Islet of Langerhans (tissue), 1 donor: ENCODE measurements around the gene CYREN.
"Not testable (repeated sequence)": the region's sequence is repeated elsewhere in the genome, so short reads cannot be mapped to it uniquely, and the experiment has no call there.

Source experiments
- FAIRE-seq: peaks from one replicate; lab custom pipeline; 2011; peaks lifted over from hg19 to GRCh38; lab: Jason Lieb, UNC

CYREN gene

GRCh38 chr7:135177028-135177696, 6.7 kb upstream of the CYREN start:
- no peak for FAIRE-seq

DNA sequence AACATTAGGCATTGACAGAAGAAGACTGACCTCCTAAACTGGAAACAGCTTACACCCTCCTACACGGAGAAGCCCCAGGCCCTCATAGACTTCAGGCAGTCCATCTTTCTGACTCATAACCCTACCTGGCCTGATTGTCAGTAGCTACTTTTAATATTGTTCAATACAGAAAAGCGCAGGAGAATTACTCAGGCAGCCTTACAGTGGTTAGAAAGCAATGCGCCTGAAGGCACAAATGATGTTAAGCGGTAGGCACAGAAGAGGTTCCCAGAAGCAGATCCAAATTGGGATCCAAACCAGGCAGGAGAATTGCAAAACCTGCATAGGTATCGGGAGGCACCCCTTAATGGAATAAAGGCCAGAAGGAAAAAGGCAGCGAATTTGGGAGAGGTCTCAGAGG, 5.4 kb upstream of the CYREN start:
- no peak for FAIRE-seq

GRCh38 chr7:135174941-135175340, 4.4 kb upstream of the CYREN start:
- FAIRE-seq = no peak

DNA sequence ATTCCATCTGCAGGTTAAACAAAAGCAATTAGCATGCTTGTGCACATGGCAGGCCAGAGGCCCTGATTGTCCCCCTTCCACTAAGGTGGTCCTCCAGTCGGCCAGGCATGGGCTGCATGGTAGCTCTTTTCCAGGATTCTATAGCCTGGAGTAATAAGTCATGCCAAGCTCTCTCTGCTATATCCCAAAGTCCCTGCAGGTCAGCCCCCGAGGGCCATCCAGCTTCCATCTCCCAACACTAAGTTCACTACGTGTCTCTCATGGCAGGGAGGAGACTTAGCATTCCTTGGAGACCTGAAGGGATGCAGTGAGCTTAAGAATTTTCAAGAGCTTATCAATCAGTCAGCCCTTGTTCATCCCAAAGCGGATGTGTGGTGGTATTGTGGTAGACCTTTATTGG, 3.4 kb upstream of the CYREN start:
- FAIRE-seq = not testable (repeated sequence)

DNA sequence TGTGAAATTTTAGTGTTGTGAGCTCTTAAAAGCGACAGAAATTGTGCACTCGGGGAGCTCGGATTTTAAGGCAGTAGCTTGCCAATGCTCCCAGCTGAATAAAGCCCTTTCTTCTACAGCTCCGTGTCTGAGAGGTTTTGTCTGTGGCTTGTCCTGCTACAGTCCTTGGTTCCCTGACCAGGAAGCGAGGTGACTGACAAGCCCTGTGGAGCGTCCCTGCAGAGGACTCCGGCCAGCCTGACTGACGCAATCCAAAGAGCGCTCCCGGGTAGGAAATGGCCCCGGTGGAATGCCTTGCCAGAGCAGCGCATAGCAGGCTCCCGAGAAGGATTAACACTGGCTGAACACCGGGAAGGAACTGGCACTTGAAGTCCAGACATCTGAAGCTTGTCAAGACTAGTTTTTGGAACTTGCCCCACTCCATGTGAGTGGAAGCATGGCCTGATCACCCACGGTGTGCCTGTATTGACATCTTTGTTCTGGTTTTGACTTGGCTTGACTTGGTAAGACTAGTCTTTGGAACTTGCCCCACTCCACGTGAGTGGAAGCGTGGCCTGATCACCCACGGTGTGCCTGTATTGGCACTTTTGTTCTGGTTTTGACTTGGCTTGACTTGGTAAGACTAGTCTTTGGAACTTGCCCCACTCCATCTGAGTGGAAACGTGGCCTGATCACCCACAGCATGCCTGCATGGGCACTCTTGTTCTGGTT, 1.2 kb upstream of the CYREN start:
- not testable (repeated sequence) for FAIRE-seq

GRCh38 chr7:135170998-135171481, 533 bp upstream of the CYREN start:
- FAIRE-seq = not testable (repeated sequence)

- FAIRE-seq = no peak
Observed at GRCh38 chr7:135169964-135170273, 588 bp downstream of the CYREN start.

- FAIRE-seq = no peak
Observed at GRCh38 chr7:135169141-135169963, 1.2 kb downstream of the CYREN start.

DNA sequence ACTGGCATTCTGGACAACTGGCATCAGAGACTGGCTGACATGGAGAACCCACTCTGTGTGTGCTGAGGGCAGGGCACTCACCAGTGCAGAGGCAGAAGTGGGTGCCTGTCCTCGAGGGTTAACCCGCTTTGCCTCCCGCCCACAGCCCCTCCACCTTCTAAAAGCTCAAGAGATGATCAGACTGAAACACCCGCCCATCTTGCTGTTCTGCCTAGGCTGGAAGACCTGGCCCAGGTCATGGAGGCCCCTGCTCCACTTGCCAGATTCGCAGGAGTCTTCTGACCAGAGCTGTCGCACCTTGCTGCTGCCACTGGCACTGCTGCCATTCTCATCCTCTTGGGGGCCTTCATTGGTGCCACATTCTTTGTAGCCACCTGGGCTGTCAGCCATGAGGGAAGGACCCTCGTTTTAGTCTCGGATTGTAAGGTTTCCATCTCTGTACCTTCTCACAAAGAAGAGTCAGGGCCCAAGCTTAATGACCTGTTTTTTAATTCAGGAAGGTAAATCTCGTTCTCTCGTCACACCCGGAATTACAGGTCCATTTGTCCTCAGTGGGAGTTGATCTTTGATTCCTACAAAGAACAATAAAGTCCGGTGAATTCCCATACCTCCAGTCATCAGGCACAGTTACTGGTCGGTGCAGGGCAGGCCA, 1.9 kb downstream of the CYREN start:
- FAIRE-seq = no peak

GRCh38 chr7:135168001-135168400, 2.5 kb downstream of the CYREN start:
- no peak for FAIRE-seq

DNA sequence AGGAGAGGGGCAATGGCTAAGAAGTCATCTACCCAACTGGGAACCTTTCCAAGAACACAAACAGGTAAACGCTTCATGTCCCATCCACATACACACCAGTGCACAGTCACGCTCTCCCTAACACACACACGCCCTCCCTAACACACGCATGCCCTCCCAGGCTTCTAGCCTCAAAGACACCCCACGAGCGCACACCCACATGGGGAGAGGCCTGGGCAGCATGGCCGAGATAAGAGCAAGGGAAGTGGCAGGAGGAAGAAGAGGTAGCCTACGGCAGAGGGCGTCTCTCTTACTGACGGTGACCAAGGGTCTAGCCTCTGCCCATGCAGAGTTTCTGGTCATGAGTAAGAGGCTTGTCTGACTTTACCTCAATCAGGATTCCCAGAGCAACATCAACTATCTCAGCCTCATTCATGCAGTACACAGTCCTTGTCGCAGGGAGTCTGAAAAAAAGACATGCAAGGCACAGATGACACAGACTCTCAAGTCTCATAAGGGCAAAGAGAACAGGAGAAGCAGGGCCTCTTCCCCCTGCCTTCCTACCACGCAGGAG, 3.1 kb downstream of the CYREN start:
- FAIRE-seq = no peak

DNA sequence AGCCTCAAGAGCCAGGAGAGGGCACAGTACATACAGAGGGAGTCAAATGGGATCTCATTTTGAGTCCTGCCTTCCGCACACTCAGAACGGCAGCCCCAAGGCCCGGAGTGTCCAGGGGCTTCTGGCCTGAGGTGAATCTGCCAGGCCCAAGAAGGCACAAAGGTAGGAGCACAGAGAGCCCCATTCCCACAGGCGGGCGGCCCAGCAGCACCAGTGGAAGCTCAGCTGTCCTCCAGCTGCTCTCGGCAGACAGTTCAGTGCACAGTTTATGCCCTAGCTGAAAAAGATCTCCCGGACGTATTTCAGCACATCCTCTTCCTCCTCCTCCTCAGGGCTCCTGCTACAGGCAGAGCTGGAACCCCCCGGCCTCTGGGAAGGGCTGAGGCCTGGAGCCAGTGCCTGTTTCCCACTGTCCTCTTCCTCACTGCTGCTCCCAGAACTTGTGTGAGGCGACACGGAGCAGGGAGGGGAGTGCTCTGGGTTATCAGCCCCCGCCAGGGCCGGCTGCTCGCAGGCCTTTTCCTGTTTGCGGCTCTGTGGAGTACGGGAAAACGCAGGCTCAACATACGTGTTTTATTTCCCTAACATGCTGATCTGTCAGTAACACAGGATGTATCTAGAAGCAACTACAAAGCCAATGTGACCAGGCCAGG, 4.0 kb downstream of the CYREN start:
- FAIRE-seq = no peak

DNA sequence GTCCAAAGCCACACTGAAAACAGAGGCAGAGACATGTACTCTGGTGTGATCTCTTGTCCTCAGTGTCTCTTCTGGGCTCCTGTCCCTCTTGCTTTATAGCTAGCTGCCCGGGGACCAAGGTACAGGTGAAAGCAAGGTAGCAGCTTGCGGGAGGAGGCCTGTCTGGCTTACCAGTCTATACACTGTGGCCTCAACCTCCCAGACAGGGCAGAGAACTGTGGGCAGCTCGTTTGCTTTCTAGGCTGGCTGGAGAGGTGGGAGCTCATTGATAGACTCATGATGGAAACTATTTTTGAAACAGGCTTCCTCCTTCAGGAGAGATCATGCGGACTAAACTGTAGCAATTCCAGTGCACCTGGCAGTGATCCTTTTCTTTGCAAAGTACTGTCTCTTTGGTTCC, 4.6 kb downstream of the CYREN start:
- no peak for FAIRE-seq

DNA sequence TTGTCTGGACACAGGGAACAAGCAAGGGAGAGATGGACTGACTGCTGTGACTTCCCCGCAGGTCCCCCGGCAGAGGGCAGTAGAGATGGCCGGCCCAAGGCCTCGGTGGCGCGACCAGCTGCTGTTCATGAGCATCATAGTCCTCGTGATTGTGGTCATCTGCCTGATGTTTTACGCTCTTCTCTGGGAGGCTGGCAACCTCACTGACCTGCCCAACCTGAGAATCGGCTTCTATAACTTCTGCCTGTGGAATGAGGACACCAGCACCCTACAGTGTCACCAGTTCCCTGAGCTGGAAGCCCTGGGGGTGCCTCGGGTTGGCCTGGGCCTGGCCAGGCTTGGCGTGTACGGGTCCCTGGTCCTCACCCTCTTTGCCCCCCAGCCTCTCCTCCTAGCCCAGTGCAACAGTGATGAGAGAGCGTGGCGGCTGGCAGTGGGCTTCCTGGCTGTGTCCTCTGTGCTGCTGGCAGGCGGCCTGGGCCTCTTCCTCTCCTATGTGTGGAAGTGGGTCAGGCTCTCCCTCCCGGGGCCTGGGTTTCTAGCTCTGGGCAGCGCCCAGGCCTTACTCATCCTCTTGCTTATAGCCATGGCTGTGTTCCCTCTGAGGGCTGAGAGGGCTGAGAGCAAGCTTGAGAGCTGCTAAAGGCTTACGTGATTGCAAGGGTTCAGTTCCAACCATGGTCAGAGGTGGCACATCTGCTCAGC, 6.0 kb downstream of the CYREN start:
- no peak for FAIRE-seq

DNA sequence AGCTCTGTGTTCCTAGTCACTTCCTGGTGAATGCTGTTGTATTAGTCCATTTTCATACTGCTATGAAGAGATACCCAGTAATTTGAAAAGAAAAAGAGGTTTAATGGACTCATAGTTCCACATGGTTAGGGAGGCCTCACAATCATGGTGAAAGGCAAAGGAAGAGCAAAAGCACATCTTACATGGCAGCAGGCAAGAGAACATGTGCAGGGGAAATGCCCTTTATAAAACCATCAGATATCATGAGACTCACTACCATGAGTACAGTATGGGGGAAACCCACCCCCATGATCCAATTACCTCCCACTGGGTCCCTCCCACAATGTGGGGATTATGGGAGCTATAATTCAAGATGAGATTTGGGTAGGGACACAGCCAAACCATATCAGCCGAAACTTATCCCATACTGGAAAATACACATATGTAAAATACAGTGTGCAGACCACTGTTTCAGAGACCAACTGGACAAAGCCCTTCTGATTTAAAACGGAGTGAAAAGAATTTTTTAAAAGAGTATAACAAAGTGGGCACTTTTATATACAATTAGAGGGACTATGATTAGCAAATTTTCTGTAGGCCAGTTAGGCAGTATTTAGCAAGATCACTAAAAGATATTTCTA, 8.0 kb downstream of the CYREN start:
- no peak for FAIRE-seq

- FAIRE-seq = no peak
Observed at GRCh38 chr7:135161669-135162068, 8.8 kb downstream of the CYREN start.

GRCh38 chr7:135160858-135161653, 9.5 kb downstream of the CYREN start:
- no peak for FAIRE-seq

- FAIRE-seq = no peak
Observed at GRCh38 chr7:135160098-135160857, 10.2 kb downstream of the CYREN start.
